T-helper 1 cell treated with Interleukin-12 subunit alpha and Interleukin-12 subunit beta and Interleukin-4 antibody, amounts not matched to agents 30 ng/mL and 1 ng/mL, for 36 hours (primary cell): ENCODE measurements around the gene ALDH5A1. TPM values are rescaled to one million over a fixed set of nuclear protein-coding genes. Genes with fewer than 3 reads are reported as not detected.

ENCODE experiments used
- intact Hi-C: fragments of 100-400 bp; cut with micrococcal nuclease; formaldehyde crosslinking; loops from one replicate; pipeline ENCODE4 v1.15.1; 2024
- total RNA-seq: library from RNA; stranded (reverse); gene quantifications from 2 replicates; pipeline ENCODE4 v1.2.3, GENCODE V29; 2022

The ALDH5A1 gene
- total RNA-seq, result 5.6 and 5.7 TPM in 2 replicates

DNA sequence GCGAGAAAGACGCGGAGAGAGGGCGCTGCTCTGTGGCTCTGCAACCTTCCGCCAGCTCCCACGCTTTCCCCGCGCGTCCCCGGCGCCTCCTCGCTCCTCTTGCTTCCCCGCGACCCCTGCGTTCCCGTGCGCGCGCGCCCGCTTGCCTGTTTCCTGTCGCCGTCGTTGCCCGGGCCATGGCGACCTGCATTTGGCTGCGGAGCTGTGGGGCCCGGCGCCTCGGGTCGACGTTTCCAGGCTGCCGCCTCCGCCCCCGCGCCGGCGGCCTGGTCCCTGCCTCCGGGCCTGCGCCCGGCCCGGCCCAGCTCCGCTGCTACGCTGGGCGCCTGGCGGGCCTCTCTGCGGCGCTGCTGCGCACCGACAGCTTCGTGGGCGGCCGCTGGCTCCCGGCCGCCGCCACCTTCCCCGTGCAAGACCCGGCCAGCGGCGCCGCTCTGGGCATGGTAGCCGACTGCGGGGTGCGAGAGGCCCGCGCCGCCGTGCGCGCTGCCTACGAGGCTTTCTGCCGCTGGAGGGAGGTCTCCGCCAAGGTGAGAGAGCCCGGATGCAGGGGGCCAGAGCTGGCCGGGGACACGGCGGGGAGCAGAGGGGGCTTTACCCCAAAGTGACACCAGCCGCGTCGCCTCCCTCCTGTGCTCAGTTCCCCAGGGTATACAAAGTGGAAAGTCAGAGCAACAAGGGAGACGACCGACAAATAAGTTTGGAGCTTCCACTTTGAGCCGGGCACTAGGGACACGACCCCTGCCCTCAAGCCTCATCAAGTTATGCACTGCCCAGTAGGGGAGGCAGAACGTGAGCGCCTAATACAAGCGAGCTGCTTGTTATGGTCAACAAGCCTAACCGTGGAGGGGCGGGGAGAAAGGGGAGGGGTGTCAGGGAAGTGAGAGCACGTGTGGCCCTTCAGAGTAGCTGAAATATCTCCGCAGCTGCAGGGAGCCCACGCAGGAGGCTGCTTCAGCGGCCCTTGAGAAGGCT, at the start of gene ALDH5A1:
Gene ALDH5A1, plus strand, starts transcription at position 149 of the 975 bp plus-strand sequence. Its CDS starts 28 bp downstream, at position 177.
- intact Hi-C loops, result loop anchor here (1.0 to 10.0 kb wide), 5 partner anchors 22 to 1500 kb away; partner anchors contain the start of genes ACOT13 and TDP2

DNA sequence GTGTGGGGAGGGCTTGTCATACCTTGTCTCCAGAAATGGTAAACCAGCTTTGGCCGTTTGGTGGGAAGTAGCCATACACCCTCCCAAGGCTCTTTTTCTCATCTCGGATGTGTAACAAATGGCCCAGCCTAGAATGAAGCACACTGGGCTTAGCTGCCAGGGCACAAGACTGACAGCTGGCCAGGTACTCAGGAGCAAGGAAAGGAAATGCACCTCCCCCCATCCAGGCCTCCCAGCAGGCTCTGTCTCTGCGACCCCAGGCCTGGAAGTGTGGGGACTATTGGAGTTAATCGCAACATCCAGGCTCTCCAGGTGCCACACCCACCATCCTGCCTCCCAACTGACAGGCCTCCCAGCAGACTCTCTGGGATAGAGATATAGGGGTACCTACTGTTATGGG, 49.1 kb upstream of the ALDH5A1 start:
- intact Hi-C loops, result no loop called here

GRCh38 chr6:24446670-24447069, 48.1 kb upstream of the ALDH5A1 start:
- intact Hi-C loops, result no loop called here

DNA sequence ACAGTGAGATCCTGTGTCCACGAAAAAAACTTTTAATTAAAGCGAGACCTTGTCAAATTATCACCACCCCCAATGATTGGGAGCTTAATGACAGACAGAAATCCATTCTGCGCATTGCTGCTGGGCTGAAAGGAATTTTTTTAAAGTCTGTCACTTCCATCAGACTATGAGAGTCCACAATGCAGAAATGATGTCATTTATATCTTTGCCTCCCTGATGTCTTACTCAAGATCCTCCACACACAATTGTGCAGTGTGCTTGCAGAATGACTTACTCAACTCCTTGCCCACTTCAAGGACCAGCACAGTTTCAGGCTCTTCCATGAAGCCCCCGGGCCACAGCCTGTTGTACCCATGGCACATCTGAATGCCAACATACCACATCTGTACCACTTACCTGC, 46.4 kb upstream of the ALDH5A1 start:
- intact Hi-C loops, result no loop called here

- intact Hi-C loops, result no loop called here
Observed at GRCh38 chr6:24448828-24449525, 45.8 kb upstream of the ALDH5A1 start.

GRCh38 chr6:24451581-24452388, 43.0 kb upstream of the ALDH5A1 start:
- intact Hi-C loops, result no loop called here

GRCh38 chr6:24453921-24454320, 40.8 kb upstream of the ALDH5A1 start:
- intact Hi-C loops, result no loop called here

GRCh38 chr6:24454452-24454851, 40.3 kb upstream of the ALDH5A1 start:
- intact Hi-C loops, result no loop called here

DNA sequence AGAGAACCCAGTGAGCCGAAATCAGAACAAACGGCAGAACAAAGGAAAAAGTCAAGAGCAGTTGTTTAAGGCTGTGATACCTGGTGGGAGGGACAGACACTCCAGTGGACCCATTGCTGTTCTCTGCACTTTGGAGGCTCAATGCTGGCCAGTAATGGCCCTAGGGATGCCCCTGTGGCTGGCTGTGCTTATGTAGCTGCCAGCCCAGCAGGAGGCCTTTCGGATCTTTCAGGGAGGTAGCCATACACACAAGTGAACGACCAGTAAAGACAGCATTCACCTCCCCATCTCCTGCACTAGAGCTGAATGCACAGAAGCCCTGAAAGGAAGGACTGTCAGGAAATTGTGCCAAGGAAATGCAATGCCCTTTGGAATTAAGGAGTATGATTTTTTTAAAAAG, 39.7 kb upstream of the ALDH5A1 start:
- intact Hi-C loops, result no loop called here

- intact Hi-C loops, result no loop called here
Observed at GRCh38 chr6:24458134-24458533, 36.6 kb upstream of the ALDH5A1 start.

- intact Hi-C loops, result no loop called here
Observed at GRCh38 chr6:24458941-24459340, 35.8 kb upstream of the ALDH5A1 start.

DNA sequence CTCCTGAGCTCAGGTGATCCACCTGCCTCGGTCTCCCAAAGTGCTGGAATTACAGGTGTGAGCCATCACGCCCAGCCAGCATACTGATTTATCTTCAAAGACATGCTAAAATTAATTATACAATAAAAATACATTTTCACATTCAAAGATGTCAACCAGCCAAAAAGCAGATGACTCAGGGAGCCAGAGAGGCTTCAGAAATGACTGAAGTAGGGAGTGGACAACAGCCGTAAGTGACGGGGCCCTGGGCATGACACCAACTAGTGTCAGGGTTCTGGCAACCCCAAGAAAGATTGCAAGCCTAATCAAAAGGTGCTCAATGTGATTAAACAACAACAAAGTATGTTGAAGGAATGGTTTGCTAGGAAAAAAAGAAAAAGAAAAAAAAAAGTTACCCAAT, 33.8 kb upstream of the ALDH5A1 start:
- intact Hi-C loops, result no loop called here

GRCh38 chr6:24464253-24465038, 30.3 kb upstream of the ALDH5A1 start:
- intact Hi-C loops, result no loop called here

DNA sequence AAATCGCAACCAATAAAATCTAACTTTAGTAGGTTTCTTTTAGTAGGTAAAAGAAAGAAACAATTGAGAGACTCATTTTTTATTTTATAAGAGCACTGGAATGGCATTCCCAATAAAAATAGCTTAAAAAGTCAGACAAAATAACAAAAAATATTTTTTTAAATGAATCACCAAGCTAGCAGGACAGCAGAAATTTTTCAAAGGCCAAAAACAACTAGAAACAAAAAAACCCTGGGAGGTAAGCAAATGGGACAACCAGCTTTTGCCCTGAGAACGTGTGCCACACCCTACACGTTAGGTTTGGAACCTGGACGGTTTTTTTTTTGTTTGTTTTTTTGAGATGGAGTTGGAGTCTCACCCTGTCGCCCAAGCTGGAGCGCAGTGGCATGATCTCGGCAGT, 25.0 kb upstream of the ALDH5A1 start:
- intact Hi-C loops, result no loop called here

- intact Hi-C loops, result no loop called here
Observed at GRCh38 chr6:24472181-24472580, 22.6 kb upstream of the ALDH5A1 start.

- intact Hi-C loops, result no loop called here
Observed at GRCh38 chr6:24476631-24477030, 18.1 kb upstream of the ALDH5A1 start.

- intact Hi-C loops, result no loop called here
Observed at GRCh38 chr6:24477070-24477469, 17.7 kb upstream of the ALDH5A1 start.

DNA sequence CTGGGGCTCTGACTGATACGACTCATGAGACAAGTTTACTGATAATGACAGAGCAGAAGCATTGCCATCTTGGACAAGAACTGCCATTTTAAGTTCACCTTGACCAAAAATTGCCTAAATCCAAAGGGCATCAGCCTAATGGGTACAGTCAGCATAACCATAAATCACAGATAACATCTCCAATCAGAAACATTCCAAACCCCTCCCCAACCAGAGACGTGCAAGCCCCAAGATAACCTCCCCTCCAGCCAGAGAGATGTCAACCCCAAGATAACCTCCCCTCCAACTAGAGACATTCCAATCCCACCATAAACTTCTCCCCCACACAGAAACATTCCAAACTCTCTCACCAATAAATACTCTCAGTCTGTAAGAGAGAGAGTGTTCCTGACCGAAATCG, 15.9 kb upstream of the ALDH5A1 start:
- intact Hi-C loops, result no loop called here

GRCh38 chr6:24480705-24481104, 14.1 kb upstream of the ALDH5A1 start:
- intact Hi-C loops, result no loop called here

DNA sequence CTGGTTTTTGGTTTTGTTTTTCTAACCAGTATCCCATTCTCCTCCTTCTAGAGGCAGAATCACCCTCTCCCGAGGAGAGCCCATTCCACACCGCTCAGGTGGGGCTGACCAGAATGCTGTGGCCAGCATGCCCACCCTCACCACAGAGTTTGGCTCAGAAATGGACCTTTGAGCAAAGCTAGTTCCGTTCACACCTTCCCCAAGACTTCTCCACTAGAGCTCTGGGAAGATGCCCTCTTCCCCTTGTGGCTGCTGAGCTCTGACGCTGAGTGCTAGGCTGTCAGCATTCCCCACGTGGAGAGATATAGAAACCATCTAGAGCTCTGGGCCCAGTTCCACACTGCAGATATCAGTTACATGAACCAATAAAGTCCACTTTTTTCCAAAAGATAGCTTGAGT, 13.3 kb upstream of the ALDH5A1 start:
- intact Hi-C loops, result no loop called here
